ENCODE results near the gene SLC9C2.

SLC9C2 gene

DNA sequence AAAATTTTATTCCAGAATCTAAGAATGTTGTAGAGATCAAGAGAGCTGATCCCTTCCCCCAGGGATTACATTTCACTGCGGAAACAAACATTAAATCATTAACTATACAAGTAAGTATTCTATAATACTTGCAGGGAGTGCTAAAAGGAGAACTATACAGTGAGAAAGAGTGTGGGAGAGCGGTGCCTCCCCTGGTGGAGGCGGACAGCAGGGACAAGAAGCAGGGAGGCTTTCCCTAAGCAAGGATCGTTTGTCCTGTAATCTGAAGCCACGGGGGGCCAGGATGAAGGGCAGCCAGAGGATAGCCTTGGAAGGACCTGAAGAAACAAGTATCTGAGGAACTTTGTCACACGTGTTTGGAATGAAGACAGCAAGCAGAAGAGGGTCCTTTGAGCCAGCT lies 40.1 kb downstream of the SLC9C2 start:
- DNase-seq (ENCODE audit: low read depth) = no peak
- TF ChIP-seq, protein P1, sequence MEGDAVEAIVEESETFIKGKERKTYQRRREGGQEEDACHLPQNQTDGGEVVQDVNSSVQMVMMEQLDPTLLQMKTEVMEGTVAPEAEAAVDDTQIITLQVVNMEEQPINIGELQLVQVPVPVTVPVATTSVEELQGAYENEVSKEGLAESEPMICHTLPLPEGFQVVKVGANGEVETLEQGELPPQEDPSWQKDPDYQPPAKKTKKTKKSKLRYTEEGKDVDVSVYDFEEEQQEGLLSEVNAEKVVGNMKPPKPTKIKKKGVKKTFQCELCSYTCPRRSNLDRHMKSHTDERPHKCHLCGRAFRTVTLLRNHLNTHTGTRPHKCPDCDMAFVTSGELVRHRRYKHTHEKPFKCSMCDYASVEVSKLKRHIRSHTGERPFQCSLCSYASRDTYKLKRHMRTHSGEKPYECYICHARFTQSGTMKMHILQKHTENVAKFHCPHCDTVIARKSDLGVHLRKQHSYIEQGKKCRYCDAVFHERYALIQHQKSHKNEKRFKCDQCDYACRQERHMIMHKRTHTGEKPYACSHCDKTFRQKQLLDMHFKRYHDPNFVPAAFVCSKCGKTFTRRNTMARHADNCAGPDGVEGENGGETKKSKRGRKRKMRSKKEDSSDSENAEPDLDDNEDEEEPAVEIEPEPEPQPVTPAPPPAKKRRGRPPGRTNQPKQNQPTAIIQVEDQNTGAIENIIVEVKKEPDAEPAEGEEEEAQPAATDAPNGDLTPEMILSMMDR (IDR thresholded peaks at IDR 0.05; ENCODE audit: low read depth, low read length, missing control alignments) = no peak
- no peak overlapping the region for H3K4me3 ChIP-seq (ENCODE audit: low read depth, low read length)
- in situ Hi-C loops (cut with HindIII; ENCODE audit: low sequenced_read_pairs) = no loop called here

DNA sequence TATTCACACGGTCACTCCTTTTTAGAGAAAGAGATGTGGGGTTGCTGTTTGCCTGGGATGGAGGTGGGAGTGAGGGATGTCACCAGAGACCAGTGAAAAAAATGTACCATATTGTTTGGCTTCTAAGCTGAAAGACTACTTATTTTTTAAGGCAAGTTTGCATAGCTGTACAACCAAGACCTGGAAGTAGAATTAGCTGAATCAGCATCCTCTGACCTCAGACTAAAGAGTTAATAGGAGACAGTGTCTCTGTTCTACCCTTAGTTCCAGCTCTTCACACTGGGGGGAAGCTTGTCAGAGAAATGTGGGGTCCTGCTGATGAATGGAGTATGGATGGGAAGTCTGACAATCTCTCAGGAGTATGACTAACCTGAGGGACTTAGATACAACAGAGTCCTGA lies 41.6 kb downstream of the SLC9C2 start:
- no peak overlapping the region for H3K4me3 ChIP-seq (ENCODE audit: low read depth, low read length)
- TF ChIP-seq, protein P1 (IDR thresholded peaks at IDR 0.05; ENCODE audit: low read depth, low read length, missing control alignments) = no peak
- in situ Hi-C loops (cut with HindIII; ENCODE audit: low sequenced_read_pairs) = no loop called here
- no peak for DNase-seq (ENCODE audit: low read depth)

DNA sequence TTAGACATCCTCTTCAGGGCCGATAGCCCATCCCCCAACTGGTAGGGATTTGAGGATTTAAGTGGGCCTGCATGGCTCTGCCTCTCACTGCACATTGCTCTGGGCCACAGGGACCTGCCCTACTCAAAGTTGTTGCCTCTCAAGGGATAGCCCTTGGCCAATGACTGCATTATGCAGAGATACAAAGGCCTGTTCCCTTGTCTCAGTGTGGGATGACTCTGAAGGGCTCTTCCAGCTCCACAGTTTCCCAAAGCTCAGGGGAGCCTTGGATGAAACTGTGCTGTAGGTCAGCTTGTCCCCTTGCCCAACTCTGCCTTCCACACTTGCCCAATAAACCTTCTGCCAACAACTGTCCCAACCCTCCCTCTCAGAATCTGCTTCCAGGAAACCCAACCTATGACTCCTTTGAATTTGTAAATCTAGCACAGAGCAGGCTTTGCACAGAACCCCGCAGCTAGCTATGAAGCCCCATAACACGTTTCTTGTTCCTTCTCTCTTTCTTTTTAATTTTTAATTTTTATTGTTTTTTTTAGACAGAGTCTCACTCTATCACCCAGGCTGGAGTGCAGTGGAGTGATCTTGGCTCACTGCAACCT lies 42.5 kb downstream of the SLC9C2 start:
- DNase-seq (ENCODE audit: low read depth) = no peak
- in situ Hi-C loops (cut with HindIII; ENCODE audit: low sequenced_read_pairs) = no loop called here
- TF ChIP-seq, protein P1 (IDR thresholded peaks at IDR 0.05; ENCODE audit: low read depth, low read length, missing control alignments) = no peak
- no peak overlapping the region for H3K4me3 ChIP-seq (ENCODE audit: low read depth, low read length)

DNA sequence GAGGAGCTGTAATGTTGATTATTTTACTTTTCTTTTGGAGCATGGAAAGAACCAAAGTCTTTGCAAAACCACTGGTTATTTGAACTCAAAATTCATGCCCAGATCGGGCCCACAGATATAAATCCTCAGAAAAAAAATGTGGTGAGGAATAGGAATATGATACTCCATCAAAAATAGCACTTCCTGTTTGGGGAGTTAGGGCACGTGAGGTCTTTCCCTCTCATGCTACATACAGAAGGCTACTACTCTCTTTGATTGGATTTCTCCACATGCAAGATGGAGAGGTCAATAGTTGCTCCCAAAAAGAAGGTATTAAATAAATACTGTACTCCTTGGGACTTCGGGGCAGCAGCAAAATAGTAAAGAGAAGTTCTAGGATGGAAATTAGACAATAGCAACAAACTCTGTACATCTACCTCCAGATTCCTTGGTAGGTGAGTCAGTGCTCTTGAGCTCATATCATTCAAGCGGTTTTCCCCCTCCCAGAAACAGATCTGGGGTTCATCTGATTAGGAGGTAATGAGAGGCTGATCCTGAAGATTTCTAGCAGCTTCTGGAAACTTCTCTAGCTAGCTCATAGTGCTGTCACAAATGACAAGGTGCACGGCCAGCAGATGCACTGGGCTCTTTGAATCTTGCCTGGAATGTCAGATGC lies 47.1 kb downstream of the SLC9C2 start:
- H3K4me3 ChIP-seq (ENCODE audit: low read depth, low read length) = no peak overlapping the region
- no peak for DNase-seq (ENCODE audit: low read depth)
- TF ChIP-seq, protein P1 (IDR thresholded peaks at IDR 0.05; ENCODE audit: low read depth, low read length, missing control alignments) = no peak
- in situ Hi-C loops (cut with HindIII; ENCODE audit: low sequenced_read_pairs) = no loop called here

DNA sequence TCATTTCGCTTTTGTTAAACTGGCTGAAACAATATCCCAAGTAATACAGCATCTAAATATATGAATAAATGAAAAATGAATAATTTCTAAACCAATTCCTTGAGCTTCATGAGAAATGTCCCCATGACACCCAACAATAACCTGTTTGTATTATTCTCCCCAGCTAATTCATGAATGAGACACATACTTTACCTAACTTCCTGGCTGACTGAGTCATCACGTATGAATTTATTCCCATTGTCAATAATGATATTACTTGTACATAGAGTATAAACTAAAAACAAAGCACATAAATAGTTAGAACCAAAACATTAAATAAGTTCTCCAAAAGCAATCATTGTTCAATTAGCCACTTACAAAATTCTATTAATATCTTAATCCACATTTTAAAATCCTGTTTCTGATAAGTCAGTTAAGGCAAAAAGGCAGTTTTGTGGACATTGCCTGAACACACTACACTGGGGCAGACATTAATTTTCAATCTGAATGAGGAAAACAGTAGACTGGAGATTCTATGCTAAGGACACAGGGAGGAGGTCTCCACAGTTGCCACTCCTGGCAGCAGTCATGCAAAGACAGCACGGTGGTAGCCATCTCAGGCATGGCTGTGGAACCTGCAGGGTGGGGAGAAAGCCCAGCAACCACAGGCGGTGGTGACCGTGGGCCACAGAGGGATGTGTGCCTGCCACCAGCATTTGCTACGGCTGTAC lies 48.2 kb downstream of the SLC9C2 start:
- TF ChIP-seq, protein P1 (IDR thresholded peaks at IDR 0.05; ENCODE audit: low read depth, low read length, missing control alignments) = no peak
- H3K4me3 ChIP-seq (ENCODE audit: low read depth, low read length) = no peak overlapping the region
- in situ Hi-C loops (cut with HindIII; ENCODE audit: low sequenced_read_pairs) = no loop called here
- DNase-seq (ENCODE audit: low read depth) = no peak

- in situ Hi-C loops (cut with HindIII; ENCODE audit: low sequenced_read_pairs) = no loop called here
- no peak overlapping the region for H3K4me3 ChIP-seq (ENCODE audit: low read depth, low read length)
- TF ChIP-seq, protein P1 (IDR thresholded peaks at IDR 0.05; ENCODE audit: low read depth, low read length, missing control alignments) = no peak
- DNase-seq (ENCODE audit: low read depth) = no peak
Observed at GRCh38 chr1:173554089-173554488, 48.8 kb downstream of the SLC9C2 start.

Data from astrocyte of the cerebellum (primary cell).